HUES48 (cell line): ENCODE data around the gene CAV1.

Source experiments
- H3K27ac ChIP-seq: one replicate; pipeline ENCODE4 v1.7.0; 2013; ENCODE audit warnings: low read depth, low read length, inconsistent platforms
- H3K27me3 ChIP-seq: 2 replicates; pipeline ENCODE4 v1.6.1; 2013; ENCODE audit warnings: mild to moderate bottlenecking, low read length; ENCODE audit not compliant: control insufficient read depth, insufficient read depth
- H3K36me3 ChIP-seq: 2 replicates; pipeline ENCODE4 v1.6.1; 2013; ENCODE audit warnings: low read length; ENCODE audit not compliant: control insufficient read depth, insufficient read depth
- H3K4me1 ChIP-seq: 2 replicates; pipeline ENCODE4 v1.6.1; 2013; ENCODE audit warnings: mild to moderate bottlenecking, low read length; ENCODE audit not compliant: control insufficient read depth, insufficient read depth
- H3K4me3 ChIP-seq: 2 replicates; pipeline ENCODE4 v1.5.1; 2013; ENCODE audit warnings: mild to moderate bottlenecking, low read depth, low read length
- H3K9ac ChIP-seq: 2 replicates; pipeline ENCODE4 v1.6.1; 2013; ENCODE audit warnings: mild to moderate bottlenecking, low read depth, low read length, moderate library complexity
- H3K9me3 ChIP-seq: 2 replicates; pipeline ENCODE4 v1.6.1; 2013; ENCODE audit warnings: low read length; ENCODE audit not compliant: control insufficient read depth, insufficient read depth

Gene CAV1

DNA sequence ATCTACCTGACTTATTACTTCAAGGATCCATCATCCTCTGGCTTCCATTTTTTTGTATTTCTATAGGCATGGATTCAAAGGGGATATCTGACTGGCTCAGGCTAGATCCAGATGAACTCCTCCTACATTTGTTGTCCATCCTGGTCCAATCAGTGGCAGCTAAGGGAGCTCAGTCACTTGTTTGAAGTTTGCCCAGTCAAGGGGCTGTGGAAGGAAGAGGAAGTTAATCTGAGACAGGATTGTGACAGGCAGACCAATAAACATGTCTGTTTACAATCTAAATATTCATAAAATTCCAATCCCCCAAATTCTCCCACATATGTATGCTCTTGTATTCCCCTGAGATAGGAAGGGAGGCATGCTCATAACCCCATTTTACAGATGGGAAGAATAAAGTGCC lies 48.7 kb downstream of the CAV1 start:
- Histone ChIP-seq H3K4me3 (no peak overlapping the region), H3K4me1 (no peaks in the 10 kb centered on the region; the same call in 1 of the 2 replicates), H3K36me3 (no peaks in the 10 kb centered on the region), H3K9me3 (no peaks in the 10 kb centered on the region), H3K9ac (no peak overlapping the region), H3K27ac (no peak overlapping the region), H3K27me3 (no peaks in the 10 kb centered on the region)

DNA sequence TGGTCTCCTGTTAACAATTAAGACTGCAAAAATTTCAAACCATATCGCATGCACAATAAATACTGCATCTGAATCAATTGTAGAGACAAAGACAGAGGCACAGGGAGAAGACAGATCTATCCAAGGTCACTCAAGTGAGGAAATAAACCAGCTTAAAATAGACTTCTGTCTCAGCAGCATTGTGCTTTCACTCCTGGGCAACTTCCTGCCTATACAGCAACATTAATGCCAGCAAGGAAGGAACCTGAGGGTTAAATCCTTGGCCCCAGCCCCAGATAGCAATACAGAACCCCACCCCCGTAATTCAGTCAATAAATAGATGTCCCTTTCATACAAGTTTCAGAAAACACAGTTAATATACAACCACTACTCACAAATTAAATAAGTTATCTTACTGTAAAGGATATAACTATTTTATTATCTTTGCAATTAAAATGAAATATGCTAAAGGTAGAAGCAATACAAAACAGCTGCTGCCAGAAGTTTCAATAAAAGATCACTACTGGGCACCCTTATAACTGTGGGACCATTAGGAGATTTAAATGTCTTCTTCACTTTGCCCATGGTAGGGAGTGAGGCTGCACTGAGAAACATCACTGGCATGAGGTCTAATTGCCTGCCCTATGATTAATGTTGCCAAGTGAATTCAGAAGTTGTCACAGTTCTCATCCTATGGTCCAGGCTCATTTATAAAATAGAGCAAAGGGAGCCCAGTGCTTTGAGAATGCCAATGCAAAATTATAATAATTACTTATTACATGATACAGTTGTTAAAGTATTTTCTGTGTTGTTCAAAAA lies 49.4 kb downstream of the CAV1 start:
- Histone ChIP-seq H3K4me1 (no peaks in the 10 kb centered on the region; the same call in 1 of the 2 replicates), H3K27me3 (no peaks in the 10 kb centered on the region), H3K36me3 (no peaks in the 10 kb centered on the region), H3K9ac (no peak overlapping the region), H3K9me3 (no peaks in the 10 kb centered on the region), H3K4me3 (no peak overlapping the region), H3K27ac (no peak overlapping the region)

DNA sequence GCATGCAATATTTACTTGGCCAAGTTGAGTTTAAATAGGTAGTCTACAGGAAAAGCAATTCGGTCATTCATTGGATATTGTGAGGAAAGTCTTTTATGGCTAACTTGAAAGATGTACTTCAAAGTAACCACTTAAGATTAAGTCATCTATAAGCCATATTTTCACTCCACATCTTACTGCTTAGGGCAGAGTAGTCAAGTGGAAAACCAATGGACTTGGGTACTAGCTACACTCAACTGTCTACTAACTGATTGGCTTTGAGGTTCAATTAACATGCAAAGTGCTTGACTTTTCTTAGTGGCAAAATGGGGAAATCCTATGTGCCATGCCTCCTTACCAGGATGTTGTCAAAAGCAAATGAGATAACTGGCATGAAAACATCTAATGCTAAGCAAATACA lies 51.0 kb downstream of the CAV1 start:
- Histone ChIP-seq H3K36me3 (no peaks in the 10 kb centered on the region), H3K9me3 (no peaks in the 10 kb centered on the region), H3K27ac (no peak overlapping the region), H3K9ac (no peak overlapping the region), H3K4me1 (no peaks in the 10 kb centered on the region; the same call in 1 of the 2 replicates), H3K27me3 (no peaks in the 10 kb centered on the region), H3K4me3 (no peak overlapping the region)

DNA sequence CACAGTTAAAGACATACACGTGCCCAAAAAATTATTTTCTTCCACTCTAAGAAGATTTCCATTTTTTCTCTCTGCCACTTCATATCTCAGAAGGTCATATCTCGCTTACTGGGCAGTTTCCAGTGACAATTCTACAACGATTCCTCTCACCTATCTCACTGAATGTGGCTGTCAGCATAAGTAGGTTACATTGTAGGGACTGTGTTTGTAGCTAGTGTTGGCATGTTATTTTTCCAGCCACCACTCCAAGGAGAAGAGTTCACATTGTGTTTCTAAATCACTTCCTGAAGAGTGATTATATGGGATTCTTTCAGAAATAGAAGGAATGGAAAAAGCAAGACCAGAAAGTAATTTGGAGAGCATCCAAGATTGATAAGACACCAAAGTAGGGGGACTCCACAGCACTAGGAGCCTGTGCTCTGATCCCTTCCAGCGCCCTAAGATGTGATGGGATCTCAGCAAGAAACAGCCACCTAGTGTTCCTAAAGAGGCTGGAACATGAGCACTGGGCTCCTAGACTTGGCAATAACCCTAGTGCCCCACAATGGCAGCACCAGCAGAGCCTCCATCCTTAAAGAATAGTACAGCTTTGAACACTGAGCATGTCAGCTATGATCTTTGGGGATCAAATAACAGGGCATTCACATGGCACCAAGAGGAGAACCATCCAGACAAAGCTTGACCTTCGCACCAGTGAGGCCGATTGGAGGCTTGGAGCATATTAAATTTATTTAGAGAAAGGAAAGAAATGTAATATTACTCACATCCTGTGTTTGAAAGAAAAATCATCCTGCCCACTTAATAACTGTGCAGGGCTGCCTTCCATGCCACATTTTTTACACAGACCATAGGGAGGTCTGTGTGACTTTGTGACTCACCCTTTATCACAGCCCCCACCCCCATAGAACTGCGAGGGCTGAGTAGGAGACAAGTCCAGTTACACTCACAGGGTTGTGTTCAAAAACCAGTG lies 51.8 kb downstream of the CAV1 start:
- no peaks in the 10 kb centered on the region for H3K36me3 ChIP-seq
- H3K27me3 ChIP-seq: no peaks in the 10 kb centered on the region
- H3K9me3 ChIP-seq: no peaks in the 10 kb centered on the region
- H3K9ac ChIP-seq: no peak overlapping the region
- no peak overlapping the region for H3K27ac ChIP-seq
- no peaks in the 10 kb centered on the region for H3K4me1 ChIP-seq
- no peak overlapping the region for H3K4me3 ChIP-seq

DNA sequence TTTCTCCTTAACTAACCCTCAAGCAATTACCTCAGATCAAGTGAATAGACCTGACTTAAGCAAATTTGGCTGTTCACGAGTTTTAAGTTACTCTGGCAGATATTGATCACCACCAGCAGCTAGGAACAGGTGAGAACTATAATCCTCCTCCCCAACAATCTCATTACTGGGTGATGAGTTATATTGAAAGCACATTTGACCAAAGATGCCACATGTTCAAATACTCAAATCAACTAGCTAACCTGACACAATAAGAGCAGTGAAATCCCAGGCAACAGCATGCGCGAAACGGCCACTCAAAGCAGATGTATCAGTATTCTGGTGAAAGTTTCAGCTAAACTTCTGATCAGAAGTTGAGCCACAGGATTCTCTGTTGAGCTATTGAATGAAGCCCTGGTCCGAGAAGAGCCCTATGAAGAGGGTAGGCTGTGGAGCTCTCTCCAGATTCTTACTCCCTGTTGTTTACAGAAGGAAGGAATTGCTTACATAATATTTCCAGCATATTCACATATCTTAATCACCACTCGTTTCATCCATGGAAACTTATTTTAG lies 52.6 kb downstream of the CAV1 start:
- Histone ChIP-seq H3K27ac (no peak overlapping the region), H3K27me3 (no peaks in the 10 kb centered on the region), H3K36me3 (no peaks in the 10 kb centered on the region), H3K9me3 (no peaks in the 10 kb centered on the region), H3K4me3 (no peak overlapping the region), H3K9ac (no peak overlapping the region), H3K4me1 (no peaks in the 10 kb centered on the region)

DNA sequence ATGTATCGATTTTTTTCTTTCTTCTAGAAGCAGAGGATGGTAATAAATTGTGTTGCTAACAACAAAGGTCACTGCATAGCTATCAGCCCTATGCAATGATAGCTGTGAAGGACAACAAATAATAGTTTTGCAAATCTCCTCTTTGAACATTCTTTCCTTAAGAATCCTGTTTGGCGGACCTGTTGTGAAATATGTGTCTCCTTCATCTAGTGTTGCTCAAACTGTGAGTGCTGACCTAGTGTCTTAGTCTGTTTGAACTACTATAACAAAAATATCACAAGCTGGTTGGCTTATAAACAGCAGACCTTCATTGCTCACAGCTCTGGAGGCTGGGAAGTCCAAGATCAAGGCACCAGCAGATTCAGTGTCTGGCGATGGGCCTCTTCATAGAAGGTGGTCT lies 53.7 kb downstream of the CAV1 start:
- no peaks in the 10 kb centered on the region for H3K27me3 ChIP-seq
- H3K4me3 ChIP-seq: no peak overlapping the region
- H3K4me1 ChIP-seq: no peaks in the 10 kb centered on the region
- H3K36me3 ChIP-seq: no peaks in the 10 kb centered on the region
- no peak overlapping the region for H3K27ac ChIP-seq
- H3K9ac ChIP-seq: no peak overlapping the region
- H3K9me3 ChIP-seq: no peaks in the 10 kb centered on the region

DNA sequence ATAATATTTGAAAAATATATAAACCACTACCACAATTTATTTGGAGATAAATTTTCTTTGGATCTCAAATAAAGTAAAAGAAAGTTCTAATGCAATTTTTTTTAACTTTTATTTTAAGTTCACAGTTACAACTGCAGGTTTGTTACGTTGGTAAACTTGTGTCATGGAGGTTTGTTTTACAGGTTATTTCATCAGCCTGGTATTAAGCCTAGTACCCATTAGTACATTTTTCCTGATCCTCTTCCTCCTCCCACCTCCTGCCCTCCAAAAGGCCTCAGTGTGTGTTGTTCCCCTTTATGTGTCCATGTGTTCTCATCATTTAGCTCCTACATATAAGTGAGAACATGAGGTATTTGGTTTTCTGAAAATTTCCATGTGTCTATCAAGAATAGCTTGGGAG lies 54.5 kb downstream of the CAV1 start:
- no peak overlapping the region for H3K27ac ChIP-seq
- H3K4me1 ChIP-seq: no peaks in the 10 kb centered on the region

DNA sequence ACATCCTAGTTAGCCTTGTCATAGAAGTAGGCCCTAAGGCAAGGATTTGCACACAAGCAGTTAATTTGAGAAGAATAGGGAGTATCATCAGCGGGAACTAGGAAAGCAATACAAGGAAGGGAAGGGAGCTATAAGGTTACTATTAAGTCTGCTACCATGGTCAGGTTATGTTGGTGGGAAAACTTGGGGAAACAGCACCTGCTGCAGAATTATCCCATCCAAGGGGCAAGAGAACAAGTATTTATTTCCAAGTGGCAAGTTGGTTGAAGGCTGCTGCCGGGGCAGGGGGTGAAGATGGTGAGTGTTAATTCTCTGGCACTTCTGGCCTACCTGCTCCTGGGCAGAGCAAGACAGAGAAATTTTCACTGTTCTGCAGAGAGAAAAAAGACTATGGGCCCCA lies 55.0 kb downstream of the CAV1 start:
- no peaks in the 10 kb centered on the region for H3K36me3 ChIP-seq
- no peaks in the 10 kb centered on the region for H3K9me3 ChIP-seq
- H3K27me3 ChIP-seq: no peaks in the 10 kb centered on the region
- no peak overlapping the region for H3K9ac ChIP-seq
- H3K4me1 ChIP-seq: no peaks in the 10 kb centered on the region
- no peak overlapping the region for H3K27ac ChIP-seq
- H3K4me3 ChIP-seq: no peak overlapping the region

More for the DNA sequence above, 54.5 kb downstream of the CAV1 start:
- H3K4me3 ChIP-seq: no peak overlapping the region
- no peaks in the 10 kb centered on the region for H3K9me3 ChIP-seq
- no peak overlapping the region for H3K9ac ChIP-seq
- no peaks in the 10 kb centered on the region for H3K27me3 ChIP-seq
- H3K36me3 ChIP-seq: no peaks in the 10 kb centered on the region

DNA sequence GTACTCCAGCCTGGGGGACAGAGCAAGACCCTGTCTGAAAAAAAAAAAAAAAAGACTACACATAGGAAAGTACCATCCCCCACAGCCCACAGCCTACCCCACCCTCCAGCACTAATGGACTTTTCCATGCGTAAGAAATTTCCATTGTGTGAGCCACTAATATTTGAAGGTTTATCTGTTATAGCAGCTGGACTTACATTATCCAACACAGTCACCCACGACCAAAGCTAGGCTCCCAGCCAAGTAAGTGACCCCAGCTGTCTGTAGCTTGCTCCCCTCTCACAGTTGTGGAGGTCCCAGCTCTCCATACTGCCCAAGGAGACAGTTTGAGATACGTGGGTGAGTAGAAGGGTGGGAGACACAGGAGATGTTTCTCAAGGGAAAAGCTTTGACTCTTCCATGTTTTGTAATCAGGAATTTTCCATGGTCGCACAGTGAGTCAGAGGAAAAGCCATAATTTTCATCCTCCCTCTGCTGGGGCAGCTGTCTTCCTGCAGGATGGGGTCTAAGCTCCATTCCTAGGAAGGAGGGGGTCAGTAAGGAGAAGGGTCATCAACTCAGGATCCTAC lies 57.4 kb downstream of the CAV1 start:
- Histone ChIP-seq H3K4me1 (no peaks in the 10 kb centered on the region), H3K36me3 (no peaks in the 10 kb centered on the region), H3K27me3 (no peaks in the 10 kb centered on the region), H3K9ac (no peak overlapping the region), H3K4me3 (no peak overlapping the region), H3K9me3 (no peaks in the 10 kb centered on the region), H3K27ac (no peak overlapping the region)

DNA sequence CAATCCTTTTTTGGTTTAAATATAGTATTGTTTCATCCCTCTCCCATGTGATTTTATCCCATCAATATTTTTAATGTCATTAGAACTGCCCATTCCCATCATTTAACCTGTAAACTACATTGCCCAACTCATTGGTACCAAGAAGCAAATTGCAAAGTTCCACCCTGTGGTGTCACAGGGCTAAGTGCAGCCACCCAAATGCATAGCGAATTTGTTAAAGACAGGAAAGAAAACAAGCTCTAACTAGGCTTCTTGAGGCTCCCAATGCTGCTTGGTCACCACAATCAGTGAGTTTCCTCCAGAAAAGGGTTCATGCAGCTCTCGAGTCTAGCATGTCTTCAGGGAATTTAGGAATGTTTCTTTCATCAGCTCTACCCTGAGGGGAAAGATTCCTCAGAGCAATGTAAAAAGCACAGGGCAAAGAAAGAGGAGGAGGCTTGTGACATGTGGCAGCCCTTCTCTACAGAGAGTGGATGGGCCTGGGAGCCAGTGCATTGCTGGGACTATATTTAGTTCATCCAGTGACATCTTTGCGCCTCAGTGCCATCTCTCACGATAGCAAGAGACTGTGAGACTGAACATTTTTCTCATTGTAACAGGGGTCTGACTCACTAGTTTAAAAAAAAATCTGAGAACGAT lies 58.1 kb downstream of the CAV1 start:
- no peaks in the 10 kb centered on the region for H3K27me3 ChIP-seq
- H3K4me3 ChIP-seq: no peak overlapping the region
- H3K27ac ChIP-seq: no peak overlapping the region
- no peaks in the 10 kb centered on the region for H3K4me1 ChIP-seq
- no peak overlapping the region for H3K9ac ChIP-seq
- no peaks in the 10 kb centered on the region for H3K9me3 ChIP-seq
- no peaks in the 10 kb centered on the region for H3K36me3 ChIP-seq
